ENCODE data around the gene RASSF3. TPM values are rescaled to one million over a fixed set of nuclear protein-coding genes. Genes with fewer than 3 reads are reported as not detected.

The RASSF3 gene
- polyA plus RNA-seq, 3 donors: 6.6 to 77.9 (median 14.5) TPM

DNA sequence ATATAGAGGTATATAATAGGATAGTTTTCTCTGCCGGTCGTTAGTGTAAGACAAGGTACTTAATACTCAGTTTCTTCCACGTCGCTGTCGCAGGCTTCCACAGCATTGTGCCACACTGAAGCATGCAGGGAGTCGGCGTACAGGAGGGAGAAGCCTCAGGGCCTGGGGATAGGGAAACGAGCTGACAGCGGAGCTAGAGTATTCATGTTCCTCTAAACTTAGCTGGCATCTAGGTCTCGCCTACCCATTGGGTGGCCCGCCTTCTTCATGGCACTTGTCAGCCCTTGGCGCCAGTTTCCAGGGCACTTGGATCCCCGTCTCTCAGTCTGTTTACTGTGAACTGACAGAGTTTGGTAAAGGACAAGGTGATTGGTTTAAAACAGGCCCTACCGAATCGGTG lies 75.3 kb downstream of the RASSF3 start:
- Histone ChIP-seq H3K27ac (ENCODE audit: low read depth in 1 of 2, low read length in 2 of 2) (peak overlapping the region in 1 of 2 donors; percentile 73), H2AFZ (ENCODE audit: insufficient read depth, low read depth, low read length, poor library complexity, severe bottlenecking) (no peak overlapping the region), H3K36me3 (replicated peaks in 1 of 2; ENCODE audit: control insufficient read depth in 1 of 2, insufficient read depth in 2 of 2, low read length in 2 of 2) (peaks cover 46 to 72% of the 10 kb centered on the region in 2 donors), H3K79me2 (ENCODE audit: insufficient read depth, low read length) (peaks cover 99% of the 10 kb centered on the region), H3K4me3 (replicated peaks in 1 of 3; ENCODE audit: low read depth in 2 of 3, low read length in 3 of 3) (no peak overlapping the region), H3K4me2 (replicated peaks; ENCODE audit: extremely low read depth, low read length, poor library complexity, severe bottlenecking) (no peak overlapping the region), H4K20me1 (ENCODE audit: insufficient read depth, low read length) (peaks cover 100% of the 10 kb centered on the region), H3K27me3 (ENCODE audit: control insufficient read depth in 2 of 2, insufficient read depth in 2 of 2, low read length in 2 of 2) (no peaks in the 10 kb centered on the region), H3K4me1 (ENCODE audit: control insufficient read depth in 1 of 2, insufficient read depth in 2 of 2, low read length in 2 of 2) (peaks cover 34 to 39% of the 10 kb centered on the region in 2 donors), H3K9me3 (replicated peaks in 1 of 2; ENCODE audit: control insufficient read depth in 1 of 2, insufficient read depth in 1 of 2, low read length in 2 of 2) (no peaks in the 10 kb centered on the region), H3K9ac (ENCODE audit: insufficient read depth, low read length, poor library complexity, severe bottlenecking) (no peak overlapping the region)
- H3K27me3 Mint-ChIP-seq (ENCODE audit: low read depth in 3 of 3): no peaks in the 10 kb centered on the region
- H3K27ac Mint-ChIP-seq: peak overlapping the region in 6 of 7 donors; percentile 12 to 74 (median 55)
- H3K36me3 Mint-ChIP-seq: peaks cover 52 to 66% of the 10 kb centered on the region in 2 donors
- H3K9me3 Mint-ChIP-seq: no peaks in the 10 kb centered on the region
- no peak for DNase-seq
- TF ChIP-seq, protein P1, sequence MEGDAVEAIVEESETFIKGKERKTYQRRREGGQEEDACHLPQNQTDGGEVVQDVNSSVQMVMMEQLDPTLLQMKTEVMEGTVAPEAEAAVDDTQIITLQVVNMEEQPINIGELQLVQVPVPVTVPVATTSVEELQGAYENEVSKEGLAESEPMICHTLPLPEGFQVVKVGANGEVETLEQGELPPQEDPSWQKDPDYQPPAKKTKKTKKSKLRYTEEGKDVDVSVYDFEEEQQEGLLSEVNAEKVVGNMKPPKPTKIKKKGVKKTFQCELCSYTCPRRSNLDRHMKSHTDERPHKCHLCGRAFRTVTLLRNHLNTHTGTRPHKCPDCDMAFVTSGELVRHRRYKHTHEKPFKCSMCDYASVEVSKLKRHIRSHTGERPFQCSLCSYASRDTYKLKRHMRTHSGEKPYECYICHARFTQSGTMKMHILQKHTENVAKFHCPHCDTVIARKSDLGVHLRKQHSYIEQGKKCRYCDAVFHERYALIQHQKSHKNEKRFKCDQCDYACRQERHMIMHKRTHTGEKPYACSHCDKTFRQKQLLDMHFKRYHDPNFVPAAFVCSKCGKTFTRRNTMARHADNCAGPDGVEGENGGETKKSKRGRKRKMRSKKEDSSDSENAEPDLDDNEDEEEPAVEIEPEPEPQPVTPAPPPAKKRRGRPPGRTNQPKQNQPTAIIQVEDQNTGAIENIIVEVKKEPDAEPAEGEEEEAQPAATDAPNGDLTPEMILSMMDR (IDR thresholded peaks at IDR 0.05): no peak
- peaks cover 47% of the 10 kb centered on the region for H3K4me1 Mint-ChIP-seq
- H3K4me3 Mint-ChIP-seq: no peak overlapping the region
- intact Hi-C loops (cut with micrococcal nuclease): no loop called here
- WGBS (ENCODE audit: insufficient coverage): 97% methylated on average over 13 of the region's 15 CpGs

DNA sequence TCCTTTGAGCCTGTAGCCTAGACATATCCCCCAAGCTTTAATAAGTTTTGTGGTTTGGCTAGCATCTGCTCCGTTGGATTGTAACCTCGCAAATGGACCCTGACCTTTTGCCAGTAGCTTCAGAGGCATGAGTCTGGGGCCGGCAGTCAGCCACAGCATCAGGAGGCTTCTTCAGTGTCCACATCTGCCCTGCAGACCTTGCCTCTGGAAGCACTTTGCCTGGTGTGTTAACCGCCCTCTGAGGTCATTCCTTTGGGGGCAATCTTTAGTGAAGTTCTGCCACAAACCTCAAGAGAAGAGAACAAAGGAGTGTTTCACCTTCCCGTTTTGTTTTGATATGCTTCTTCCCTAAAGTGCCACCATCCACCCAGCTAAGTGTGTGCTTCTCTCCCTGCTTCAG lies 77.5 kb downstream of the RASSF3 start:
- 23% methylated on average over 4 of the region's 5 CpGs for WGBS (ENCODE audit: insufficient coverage)
- no peaks in the 10 kb centered on the region for H3K9me3 Mint-ChIP-seq
- no peak overlapping the region for H2AFZ ChIP-seq (ENCODE audit: insufficient read depth, low read depth, low read length, poor library complexity, severe bottlenecking)
- no peaks in the 10 kb centered on the region for H3K27me3 Mint-ChIP-seq (ENCODE audit: low read depth in 3 of 3)
- no peak overlapping the region for H3K4me3 ChIP-seq (replicated peaks in 1 of 3; ENCODE audit: low read depth in 2 of 3, low read length in 3 of 3)
- H3K4me1 Mint-ChIP-seq: peaks cover 31% of the 10 kb centered on the region
- no peaks in the 10 kb centered on the region for H3K9me3 ChIP-seq (replicated peaks in 1 of 2; ENCODE audit: control insufficient read depth in 1 of 2, insufficient read depth in 1 of 2, low read length in 2 of 2)
- intact Hi-C loops (cut with micrococcal nuclease): no loop called here
- H3K79me2 ChIP-seq (ENCODE audit: insufficient read depth, low read length): peaks cover 94% of the 10 kb centered on the region
- TF ChIP-seq, protein P1 (IDR thresholded peaks at IDR 0.05): no peak
- peaks cover 100% of the 10 kb centered on the region for H4K20me1 ChIP-seq (ENCODE audit: insufficient read depth, low read length)
- no peak for DNase-seq
- H3K36me3 ChIP-seq (replicated peaks in 1 of 2; ENCODE audit: control insufficient read depth in 1 of 2, insufficient read depth in 2 of 2, low read length in 2 of 2): peaks cover 65 to 86% of the 10 kb centered on the region in 2 donors
- no peaks in the 10 kb centered on the region for H3K27me3 ChIP-seq (ENCODE audit: control insufficient read depth in 2 of 2, insufficient read depth in 2 of 2, low read length in 2 of 2)
- H3K4me1 ChIP-seq (ENCODE audit: control insufficient read depth in 1 of 2, insufficient read depth in 2 of 2, low read length in 2 of 2): peaks cover 18 to 19% of the 10 kb centered on the region in 2 donors
- H3K36me3 Mint-ChIP-seq: peaks cover 60 to 74% of the 10 kb centered on the region in 2 donors
- H3K4me2 ChIP-seq (replicated peaks; ENCODE audit: extremely low read depth, low read length, poor library complexity, severe bottlenecking): no peak overlapping the region
- no peak overlapping the region for H3K4me3 Mint-ChIP-seq
- peak overlapping the region in 1 of 2 donors; percentile 60 for H3K27ac ChIP-seq (ENCODE audit: low read depth in 1 of 2, low read length in 2 of 2)
- no peak overlapping the region for H3K9ac ChIP-seq (ENCODE audit: insufficient read depth, low read length, poor library complexity, severe bottlenecking)
- H3K27ac Mint-ChIP-seq: peak overlapping the region in 3 of 7 donors; percentile 42 to 78 (median 58)

Data from CD14-positive monocyte (primary cell).